C1 segment of cervical spinal cord (tissue), 14 donors: ENCODE results near the gene CA10.

Source experiments
- DNase-seq, 14 donors: peaks; one replicate each; lab custom pipeline; 2025; lab: John Stamatoyannopoulos, UW

CA10 gene

DNA sequence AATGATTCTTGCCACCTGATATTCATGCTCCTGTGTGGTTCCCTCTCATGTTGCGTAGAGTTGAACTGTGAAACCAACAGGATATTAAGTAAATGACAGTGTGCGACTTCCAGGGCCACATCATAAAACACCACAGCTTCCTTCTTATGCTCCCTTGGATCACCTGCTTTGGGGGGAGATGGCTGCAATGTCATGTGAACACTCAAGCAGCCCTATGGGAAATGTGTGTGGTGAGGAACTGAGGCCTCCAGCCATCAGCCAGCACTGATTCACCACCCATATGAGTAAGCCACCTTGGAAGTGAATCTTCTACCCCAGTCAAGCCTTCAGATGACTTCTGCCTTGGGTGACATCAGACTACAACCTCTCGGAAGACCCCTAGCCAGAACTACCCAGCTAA is 470.6 kb downstream of the CA10 start:
- DNase-seq = no peak

DNA sequence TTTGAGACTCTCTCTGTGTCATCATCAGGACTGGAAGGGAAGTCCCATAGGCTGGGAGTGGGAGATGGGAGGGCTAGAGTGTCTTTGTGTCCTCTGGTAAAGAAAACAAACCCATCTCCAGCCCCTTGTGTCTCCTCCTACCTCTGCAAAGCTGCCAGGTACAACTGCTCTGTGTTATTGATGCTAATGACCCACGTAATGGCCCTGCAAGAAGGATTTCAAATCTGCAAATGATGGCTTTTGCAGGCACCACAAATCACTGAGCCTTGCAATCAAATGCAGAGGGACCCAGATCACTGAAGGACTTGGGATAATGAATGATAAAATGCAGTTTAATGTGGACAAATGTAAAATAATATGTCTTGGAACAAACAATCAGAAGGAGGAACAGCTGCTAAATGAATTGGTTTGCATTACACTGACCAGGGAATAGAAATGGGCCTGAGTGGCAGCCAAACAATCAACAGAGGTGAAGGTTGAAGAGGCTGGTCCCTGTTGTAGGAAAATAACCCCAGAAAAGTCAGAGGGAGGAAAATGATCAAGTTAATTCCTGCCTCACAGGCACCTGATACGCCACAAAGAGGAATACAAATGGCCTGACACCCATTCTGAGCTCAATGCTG is 473.1 kb downstream of the CA10 start:
- DNase-seq = no peak

DNA sequence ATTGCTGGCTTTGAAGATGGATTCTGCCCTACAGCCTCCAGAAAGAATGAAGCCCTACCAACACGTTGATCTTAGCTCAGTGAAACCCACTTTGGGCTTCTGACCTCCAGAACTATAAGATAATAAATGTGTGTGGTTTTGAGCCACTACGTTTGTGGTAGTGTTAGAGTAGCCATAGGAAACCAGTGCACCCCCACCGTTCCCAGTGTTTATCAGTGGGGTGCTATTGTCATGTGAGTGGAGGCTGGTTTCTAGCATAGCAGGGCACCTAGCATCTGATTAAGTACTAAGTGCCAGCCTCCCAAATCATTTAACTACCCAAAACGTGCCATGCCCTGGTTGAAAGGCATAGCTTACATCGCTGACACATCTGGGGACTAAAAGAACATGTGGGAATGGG is 474.3 kb downstream of the CA10 start:
- DNase-seq = no peak

DNA sequence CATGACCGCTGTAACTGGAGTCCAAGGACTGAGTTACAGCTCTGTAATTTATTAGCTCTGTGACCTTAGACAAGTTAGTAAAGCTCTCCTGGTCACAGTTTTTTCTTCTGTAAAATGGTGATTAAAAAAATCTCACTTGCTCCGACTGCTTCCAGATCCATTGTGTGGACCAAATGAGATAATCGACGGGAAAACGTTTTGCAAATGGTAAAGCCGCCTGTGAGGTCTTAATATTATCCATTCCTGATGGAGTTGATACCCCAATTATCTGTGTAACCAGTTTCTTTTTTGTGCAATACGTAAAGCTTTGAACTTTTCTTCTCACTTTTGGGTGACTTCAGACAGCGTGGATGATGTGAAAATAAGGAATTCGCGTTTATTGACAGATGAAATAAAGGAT is 475.2 kb downstream of the CA10 start:
- no peak for DNase-seq

DNA sequence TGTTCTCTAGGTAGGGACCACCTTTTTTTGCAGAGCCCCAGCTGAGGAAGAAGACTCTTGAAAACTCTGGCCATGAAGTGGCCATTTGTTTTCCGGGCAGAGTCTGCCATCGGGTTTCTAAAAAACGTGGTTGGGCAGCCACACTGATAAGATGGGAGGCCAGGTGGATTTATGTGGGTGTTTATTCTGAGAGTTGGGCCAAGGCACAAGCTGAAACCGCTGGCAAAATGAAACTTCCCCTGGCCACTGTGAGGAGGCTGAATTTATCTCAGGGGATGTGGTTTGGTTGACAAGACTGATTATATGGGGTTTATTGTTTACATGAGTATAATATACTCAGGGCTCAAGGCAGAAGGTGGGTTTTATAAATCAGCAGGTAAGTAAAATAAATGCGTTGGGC is 476.4 kb downstream of the CA10 start:
- no peak for DNase-seq

DNA sequence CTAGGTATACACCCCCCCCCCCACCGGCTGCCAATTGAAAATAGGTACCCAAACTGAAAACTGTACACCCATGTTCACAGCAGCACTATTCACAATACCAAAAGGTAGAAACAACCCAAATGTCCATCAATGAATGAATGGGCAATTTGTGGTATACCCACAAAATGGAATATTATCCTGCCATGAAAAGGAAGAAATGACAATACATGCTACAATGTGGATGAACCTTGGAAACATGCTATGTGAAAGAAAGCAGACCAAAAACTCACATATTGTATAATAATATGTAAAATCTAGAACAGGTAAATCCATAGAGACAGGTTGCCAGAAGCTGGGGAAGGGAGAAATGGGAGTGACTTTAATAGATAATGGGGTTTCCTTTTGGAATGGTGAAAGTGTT is 480.6 kb downstream of the CA10 start:
- no peak for DNase-seq

DNA sequence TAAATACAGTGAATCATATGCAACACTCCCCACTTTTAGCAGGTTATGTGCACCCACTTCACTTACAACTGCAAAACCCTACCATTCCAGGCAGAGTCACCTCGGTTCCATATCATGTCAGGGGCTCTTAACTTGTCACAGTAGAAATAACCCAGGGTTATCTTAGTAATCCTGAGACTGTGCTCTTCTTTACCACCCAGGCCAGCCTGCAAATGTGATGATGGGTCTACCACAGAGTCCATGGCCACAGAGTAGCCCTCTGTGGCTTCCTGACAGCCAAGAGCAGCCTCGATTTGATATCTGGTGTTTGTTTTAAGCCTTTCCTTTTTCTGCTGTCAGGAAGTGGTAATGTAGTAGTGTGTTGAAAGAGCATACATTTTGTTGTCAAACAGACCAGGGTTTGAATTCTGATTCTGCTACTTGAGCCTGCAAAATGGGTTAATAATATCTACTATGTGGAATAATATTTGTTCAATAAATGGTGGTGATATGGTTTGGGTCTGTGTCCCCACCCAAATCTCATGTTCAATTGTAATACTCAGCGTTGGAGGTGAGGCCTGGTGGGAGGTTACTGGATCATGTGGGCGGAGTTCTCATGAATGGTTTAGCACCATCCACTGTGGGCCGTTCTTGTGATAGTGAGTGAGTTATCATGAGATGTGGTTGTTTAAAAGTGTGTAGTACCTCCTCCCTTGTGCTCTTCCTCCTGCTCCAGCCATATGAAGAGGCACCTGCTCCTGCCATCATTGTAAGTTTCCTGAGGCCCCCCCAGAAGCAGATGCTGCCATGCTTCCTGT is 481.6 kb downstream of the CA10 start:
- no peak for DNase-seq

DNA sequence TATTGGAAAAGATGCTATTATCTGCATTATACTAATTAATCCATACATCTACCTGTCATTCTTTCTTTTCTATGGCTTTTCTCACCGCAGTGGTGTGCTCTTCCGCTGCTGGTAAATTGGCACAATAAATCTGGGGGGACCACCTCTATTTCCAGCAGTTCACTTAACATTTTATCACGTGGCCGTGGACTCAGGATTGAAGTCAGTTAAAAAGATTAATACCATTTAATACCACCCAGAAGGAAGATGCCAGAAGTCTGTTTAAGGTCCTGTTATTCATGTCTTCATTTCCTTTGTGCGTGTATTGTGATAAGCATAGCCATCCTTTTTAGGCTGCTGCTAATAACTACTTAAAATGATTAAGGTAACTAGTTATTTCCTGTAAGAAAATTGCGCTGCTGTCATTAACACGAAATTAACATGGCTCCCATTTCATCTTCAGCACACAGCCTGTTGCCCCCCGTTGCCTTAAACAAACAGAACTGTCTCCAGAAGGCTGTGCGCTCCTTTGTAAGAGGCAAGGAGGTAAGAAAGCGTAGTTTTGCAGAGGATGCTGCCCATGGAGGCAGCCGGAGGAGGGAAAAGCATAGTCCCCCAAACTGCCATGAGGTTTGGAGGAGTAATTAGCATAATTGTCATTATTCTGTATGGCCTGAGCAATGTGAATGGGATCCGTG is 483.8 kb downstream of the CA10 start:
- DNase-seq = no peak

DNA sequence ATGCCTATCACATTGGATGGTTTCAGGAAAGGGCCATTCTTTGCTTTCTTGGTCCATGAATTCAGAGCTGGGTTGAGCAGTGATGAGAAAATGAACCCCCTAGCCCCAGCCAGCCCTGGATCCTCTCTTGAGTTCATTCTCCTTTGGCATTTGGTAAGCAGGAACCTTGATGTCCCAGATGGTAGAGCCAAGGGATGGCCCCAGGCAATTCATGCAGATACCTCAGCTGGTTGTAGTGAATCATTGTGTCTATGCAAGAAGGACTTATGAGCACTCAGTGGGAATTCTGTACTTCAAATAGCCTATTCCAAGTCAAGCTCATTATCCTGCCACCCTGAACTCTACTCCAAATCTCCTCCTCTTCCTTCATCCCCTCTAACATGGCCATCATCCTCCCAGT is 485.4 kb downstream of the CA10 start:
- DNase-seq = no peak

DNA sequence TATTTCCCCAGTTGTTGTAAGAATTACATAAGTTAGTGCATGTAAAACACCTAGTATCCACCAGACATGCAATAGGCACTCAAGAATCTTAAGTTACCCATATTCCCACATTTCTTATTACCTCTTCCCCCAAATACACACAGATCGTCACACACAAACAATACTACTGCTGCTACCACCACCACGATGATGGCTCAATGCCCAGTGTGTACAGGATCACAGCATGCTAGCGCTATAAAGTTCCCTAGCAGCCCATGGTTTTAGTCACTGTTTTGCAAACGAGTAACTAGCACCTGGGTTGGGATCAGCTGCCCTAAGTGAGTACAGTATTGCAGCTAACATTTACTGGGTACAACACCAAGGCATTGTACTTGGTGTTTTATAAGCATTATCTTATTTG is 486.4 kb downstream of the CA10 start:
- no peak for DNase-seq

DNA sequence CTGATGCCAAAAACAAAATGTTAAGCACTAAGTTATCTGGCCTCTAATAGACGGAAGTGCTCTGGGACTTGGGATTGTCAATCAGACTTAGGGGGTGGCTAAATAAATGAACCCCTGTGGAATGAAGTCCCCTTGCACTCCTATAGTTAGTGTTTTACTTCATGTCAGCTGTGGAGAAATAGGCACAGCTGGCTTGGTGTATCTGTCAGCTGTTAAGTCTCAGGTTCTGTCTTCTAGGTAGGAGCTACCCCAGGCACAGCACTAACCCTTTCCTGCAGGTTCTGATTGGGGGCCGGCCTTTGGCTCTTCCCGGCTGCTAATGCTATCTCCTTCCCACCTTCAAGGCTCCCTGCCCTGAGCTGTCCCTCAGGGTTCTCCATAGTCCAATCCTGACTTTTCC is 487.6 kb downstream of the CA10 start:
- no peak for DNase-seq

DNA sequence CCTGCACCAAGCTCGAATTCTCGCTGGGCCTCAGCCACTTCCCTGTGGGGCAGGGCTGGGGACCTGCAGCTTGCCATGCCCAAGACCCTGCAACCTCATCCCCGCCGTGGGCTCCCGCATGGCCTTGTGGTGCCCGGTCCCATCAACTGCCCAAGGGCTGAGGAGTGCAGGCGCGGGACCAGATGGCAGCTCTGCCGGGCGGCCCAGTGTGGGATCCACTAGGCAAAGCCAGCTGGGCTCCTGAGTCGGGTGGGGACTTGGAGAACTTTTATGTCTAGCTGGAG is 489.6 kb downstream of the CA10 start:
- no peak for DNase-seq

DNA sequence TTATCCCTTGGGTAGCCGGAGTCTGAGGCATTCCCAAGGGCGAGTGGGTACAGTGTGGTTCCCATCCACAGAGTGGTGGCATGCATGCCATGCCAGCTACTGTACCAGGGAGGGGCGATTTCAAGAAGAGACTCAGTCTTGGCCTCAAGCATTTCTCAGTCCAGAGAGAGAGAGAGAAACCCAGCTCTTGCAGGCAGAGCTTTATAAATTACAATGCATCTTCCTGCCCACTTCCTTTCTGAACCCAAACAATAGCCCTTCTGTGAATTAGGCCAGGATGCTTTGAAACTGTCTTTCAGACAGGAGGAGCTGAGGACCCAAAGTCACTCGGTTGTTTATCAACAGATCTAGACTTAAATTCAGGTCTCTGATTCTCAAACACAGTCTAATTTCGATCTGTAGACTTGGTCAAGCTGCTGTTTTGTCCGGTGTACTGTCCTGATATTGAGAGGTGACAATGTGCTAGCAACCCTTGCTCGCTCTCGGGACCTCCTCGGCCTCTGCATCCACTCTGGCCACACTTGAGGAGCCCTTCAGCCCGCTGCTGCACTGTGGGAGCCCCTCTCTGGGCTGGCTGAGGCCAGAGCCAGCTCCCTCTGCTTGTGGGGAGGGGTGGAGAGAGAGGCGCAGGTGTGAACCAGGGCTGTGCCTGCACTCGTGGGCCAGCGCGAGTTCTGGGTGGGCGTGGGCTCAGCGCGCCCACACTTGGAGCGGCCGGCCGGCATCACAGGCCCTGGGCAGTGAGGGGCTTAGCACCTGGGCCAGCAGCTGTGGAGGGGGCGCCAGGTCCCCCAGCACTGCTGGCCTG is 490.2 kb downstream of the CA10 start:
- DNase-seq = no peak

DNA sequence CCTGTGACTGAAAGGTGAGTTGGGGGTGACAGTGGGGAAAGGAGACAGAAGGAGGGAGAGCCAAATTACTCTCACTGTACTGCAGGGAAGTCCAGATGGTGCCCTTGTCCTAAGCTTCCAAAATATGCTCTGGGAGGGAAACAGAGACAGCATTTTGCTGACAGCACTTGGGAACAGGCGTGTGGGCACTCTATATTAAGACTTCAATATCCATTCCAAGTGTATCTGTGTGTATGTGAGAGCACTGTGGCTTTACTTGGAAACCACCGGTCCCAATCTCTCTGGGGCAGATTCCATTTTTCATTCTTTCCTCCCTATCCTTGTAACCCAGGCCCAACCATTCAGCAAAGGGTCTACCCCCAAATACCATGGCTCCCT is 490.8 kb downstream of the CA10 start:
- DNase-seq = peak in 1 of 14 donors; percentile 73

DNA sequence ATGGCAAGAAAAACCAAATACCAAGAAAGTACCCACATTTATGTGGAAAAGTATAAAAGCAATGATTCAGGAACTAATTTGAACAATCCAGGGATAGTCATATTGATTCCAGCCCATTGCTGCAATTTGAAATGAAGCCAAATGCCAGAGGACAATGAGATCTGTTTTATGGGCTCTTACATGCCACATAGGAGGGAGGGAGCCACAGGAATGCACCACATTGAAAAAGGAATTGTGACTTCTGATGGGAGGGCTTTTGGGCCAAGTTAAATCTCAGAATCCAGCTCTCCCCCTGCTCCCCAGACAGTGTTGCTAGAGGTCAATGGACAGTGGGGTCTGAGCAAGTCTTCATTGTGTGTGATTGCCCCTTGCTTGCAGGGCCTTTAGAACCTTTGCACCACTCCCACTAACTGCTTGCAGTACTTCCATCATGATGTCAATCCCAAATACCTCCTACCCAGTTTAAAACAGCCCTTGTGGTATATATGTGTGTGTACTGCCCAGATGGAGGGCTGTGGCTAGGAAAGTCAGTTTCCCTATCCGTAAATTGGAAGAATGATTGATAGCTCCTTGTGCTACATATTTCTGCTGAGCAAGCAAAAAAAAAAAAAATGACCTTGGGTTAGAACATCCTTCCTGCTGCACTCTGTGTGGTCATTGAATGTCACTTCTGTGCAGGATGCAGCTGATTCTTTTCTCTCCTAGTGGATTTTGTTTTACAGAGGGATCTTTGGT is 491.4 kb downstream of the CA10 start:
- no peak for DNase-seq

DNA sequence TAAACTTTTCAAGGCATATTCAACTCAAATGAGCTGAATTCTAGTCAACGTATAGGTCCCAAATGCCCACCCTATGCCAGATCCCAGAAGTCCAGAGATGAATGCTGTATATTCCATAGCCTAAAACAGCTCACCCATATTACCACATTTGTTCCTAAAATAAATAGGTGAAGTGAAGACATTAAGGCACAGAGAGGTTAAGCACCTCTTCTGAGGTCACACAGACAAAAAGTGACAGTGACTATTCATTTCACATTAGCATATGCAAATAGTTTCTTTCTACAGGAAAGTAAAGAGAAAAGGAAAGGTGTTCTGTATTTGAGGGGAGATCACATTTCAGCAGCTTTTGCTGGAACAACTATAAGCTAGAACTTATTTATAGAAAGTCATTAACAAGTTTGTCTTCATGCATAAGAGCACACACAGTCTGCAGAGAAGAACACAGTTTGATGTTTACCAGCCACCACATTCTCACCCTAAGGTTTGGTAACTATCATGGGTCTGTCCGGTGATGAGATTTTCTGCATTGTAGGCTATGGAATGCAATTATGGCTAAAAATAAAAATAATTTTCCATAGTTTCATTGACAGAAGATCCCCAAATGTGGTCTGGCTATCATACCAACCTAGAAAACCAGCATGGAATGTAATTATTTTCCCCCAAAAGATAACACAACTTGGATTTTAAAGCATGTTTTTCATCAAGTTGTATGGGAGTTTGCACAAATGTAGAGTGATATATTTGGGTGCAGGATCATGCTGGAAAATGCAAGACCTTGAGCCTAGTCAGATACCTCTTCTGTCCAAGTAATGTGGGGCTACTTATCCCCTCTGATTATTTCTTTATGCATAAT is 496.1 kb downstream of the CA10 start:
- no peak for DNase-seq

DNA sequence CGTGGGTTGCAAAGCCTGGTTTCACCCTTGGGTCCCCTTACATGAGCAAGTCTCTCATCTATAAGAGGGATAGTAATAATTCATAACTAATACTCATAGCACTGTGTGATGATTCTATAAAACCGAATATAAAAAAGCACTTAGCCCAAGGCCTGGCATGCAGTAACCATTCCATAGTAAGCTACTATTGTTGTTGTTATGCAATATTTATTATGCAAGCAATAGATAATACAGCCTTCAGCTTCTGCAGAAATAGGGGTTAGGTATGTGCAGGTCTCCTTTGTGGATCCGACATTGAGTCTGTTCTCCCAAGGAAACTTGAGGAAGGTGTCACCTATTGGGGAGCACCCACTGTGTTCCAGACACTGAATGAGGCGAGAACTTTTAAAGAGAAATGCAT is 497.1 kb downstream of the CA10 start:
- DNase-seq = no peak

DNA sequence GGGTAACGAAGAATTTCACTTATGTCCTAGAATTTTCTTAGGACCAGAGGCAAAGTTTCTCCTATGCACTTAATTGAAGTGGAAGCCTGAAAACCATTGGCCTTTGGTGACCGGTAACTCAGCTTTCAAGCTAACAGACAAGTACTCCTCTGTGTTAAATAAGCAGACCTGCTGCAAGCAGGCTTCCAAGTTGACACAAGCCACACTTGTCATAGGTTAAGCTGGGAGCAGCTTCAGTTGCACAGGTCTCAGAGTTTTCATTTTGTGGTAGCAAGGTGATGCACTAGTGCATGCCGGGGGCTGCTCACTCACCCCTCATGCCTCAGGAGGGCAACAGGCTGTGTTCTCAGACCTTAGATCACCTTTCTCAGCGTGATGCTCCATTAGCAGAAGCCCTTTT is 498.2 kb downstream of the CA10 start:
- DNase-seq = no peak

DNA sequence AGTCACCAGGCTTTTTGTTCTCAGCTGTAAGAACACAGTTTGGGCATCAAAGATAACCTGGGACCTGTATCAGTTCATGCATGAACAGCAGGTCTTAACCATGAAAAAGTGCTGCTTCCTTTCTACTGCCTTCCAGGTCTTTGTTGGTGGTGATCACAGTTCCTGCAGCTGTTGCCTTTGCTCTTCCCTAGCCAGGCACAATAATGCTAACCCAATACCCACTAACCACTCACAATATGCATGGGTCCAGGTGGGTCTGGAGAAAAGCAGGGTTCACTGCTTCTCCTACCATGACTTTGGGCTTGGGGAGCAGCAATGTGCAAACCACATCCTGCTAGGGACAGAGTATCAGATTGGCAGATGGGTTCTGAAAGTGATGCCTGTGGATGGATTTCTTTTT is 501.3 kb downstream of the CA10 start:
- DNase-seq = no peak

DNA sequence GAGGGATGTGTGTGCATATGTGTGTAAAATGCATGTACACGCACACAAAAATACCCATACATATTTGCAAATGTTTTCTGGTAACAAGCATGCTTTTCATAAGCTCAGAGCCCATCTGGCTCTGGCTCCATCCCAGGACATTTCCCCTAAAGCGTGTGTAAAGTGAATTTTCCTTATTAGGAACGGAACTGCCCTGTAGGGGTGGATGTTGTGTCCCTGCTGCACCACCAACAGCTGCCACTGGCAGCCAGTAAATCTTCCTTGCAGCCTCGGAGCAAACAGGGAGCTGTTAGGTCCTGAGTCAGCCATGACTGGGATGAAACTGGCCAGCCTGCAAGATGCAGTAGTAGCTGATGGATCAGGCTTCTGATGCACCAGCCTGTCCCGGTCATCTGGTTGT is 504.6 kb downstream of the CA10 start:
- DNase-seq = peak in 5 of 14 donors; percentile 1 to 42 (median 5)

DNA sequence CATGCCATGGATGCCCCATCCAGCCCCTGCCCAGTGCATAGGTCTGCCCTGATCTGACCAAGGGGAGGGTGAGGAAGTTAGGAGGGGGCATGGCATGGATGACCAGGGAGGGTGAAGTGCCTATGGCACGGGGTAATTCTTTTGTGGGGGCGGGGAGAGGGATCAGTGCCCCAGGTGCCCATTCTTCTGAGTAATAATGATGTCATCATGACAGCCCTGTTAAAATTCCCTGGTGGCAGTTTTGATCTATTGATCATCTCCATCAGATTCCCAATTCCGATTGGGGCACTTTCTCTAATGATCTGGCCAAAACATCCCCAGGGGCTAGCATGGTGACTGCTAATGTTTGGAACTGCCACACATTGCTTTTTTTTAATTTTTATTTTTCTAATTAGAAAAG is 506.0 kb downstream of the CA10 start:
- no peak for DNase-seq
